SK-N-SH (cell line): ENCODE data around the gene MT1X. TPM values are rescaled to one million over a fixed set of nuclear protein-coding genes. Genes with fewer than 3 reads are reported as not detected.

Source experiments
- CTCF ChIA-PET: fragments of 300-600, 350-600 bp; formaldehyde crosslinking; extraction: SDS; loops from one replicate; lab custom pipeline; 2021; lab: Yijun Ruan, JAX
- POLR2A ChIA-PET: fragments of 350-600 bp; sonication (Branson Sonifier 250); formaldehyde crosslinking; extraction: SDS; loops from one replicate; lab custom pipeline; 2020; ENCODE audit warnings: antibody characterized with exemption, inconsistent platforms; lab: Yijun Ruan, JAX
- DNase-seq: peaks from one replicate; pipeline ENCODE4 v3.0.0; 2012
- H2AFZ ChIP-seq: fragments of 200-600 bp; sonication (generic); 2 replicates; pipeline ENCODE4 v1.8.1; 2016; ENCODE audit warnings: antibody characterized with exemption, mild to moderate bottlenecking, low read depth
- H3F3A ChIP-seq: fragments of 200-600 bp; sonication (generic); replicated peaks from 2 replicates; pipeline ENCODE3; 2016; ENCODE audit warnings: antibody characterized with exemption, mild to moderate bottlenecking; ENCODE audit not compliant: insufficient read depth
- H3K27ac ChIP-seq, 2 experiments: fragments of 200-500 bp in 1 of 2; fragments of 200-600 bp in 1 of 2; sonication (Bioruptor generic) in 1 of 2; sonication (generic), shearing (Covaris generic) in 1 of 2; 2 replicates each; pipeline versions ENCODE4 v1.5.1 to v1.6.1; 2014 to 2016; ENCODE audit warnings: low read depth in 2 of 2, inconsistent platforms in 1 of 2, low read length in 1 of 2, mild to moderate bottlenecking in 1 of 2, mixed read lengths in 1 of 2
- H3K27me3 ChIP-seq: fragments of 200-600 bp; sonication (generic), shearing (Covaris generic); 2 replicates; pipeline ENCODE4 v1.6.1; 2016; ENCODE audit warnings: mixed run types; ENCODE audit not compliant: insufficient read depth
- H3K36me3 ChIP-seq, 2 experiments: fragments of 200-500 bp in 1 of 2; fragments of 200-600 bp in 1 of 2; sonication (Bioruptor generic) in 1 of 2; sonication (generic) in 1 of 2; replicated peaks in 1 of 2; 2 replicates each; pipeline versions ENCODE3 to v1.5.1; 2014 to 2016; ENCODE audit warnings: low read length in 1 of 2, mild to moderate bottlenecking in 1 of 2; ENCODE audit not compliant: insufficient read depth in 2 of 2, control insufficient read depth in 1 of 2
- H3K4me1 ChIP-seq, 2 experiments: fragments of 200-500 bp in 1 of 2; fragments of 200-600 bp in 1 of 2; sonication (Bioruptor generic) in 1 of 2; sonication (generic), shearing (Covaris generic) in 1 of 2; 2 replicates each; pipeline versions ENCODE4 v1.5.1 to v1.6.1; 2014 to 2016; ENCODE audit warnings: low read depth in 1 of 2, low read length in 1 of 2, mixed run types in 1 of 2; ENCODE audit not compliant: insufficient read depth in 2 of 2, control insufficient read depth in 1 of 2
- H3K4me2 ChIP-seq: fragments of 200-600 bp; sonication (generic), shearing (Covaris generic); 2 replicates; pipeline ENCODE4 v1.6.1; 2017; ENCODE audit warnings: mixed run types
- H3K4me3 ChIP-seq, 2 experiments: fragments of 200-500 bp in 1 of 2; fragments of 200-600 bp in 1 of 2; sonication (Bioruptor generic) in 1 of 2; sonication (generic), shearing (Covaris generic) in 1 of 2; 2 replicates each; pipeline versions ENCODE4 v1.5.1 to v1.8.1; 2014 to 2016; ENCODE audit warnings: low read depth in 2 of 2, inconsistent platforms in 1 of 2, low read length in 1 of 2, mild to moderate bottlenecking in 1 of 2, mixed read lengths in 1 of 2, moderate library complexity in 1 of 2
- H3K79me2 ChIP-seq: fragments of 200-600 bp; sonication (generic); 2 replicates; pipeline ENCODE4 v1.8.1; 2017; ENCODE audit warnings: mild to moderate bottlenecking; ENCODE audit not compliant: insufficient read depth
- H3K9ac ChIP-seq: fragments of 200-600 bp; sonication (generic); 2 replicates; pipeline ENCODE4 v1.6.1; 2017; ENCODE audit warnings: mixed run types
- H3K9me2 ChIP-seq: fragments of 200-600 bp; sonication (generic); 2 replicates; pipeline ENCODE4 v1.6.1; 2017; ENCODE audit warnings: mixed run types
- H3K9me3 ChIP-seq: fragments of 200-600 bp; sonication (generic); 2 replicates; pipeline ENCODE4 v1.6.1; 2017; ENCODE audit warnings: mixed run types, mild to moderate bottlenecking, moderate library complexity
- H4K20me1 ChIP-seq: fragments of 200-600 bp; sonication (generic); 2 replicates; pipeline ENCODE4 v1.6.1; 2017; ENCODE audit warnings: mild to moderate bottlenecking, mixed run types; ENCODE audit not compliant: insufficient read depth
- CTCF ChIP-seq: fragments of 200-600 bp; sonication (generic); IDR thresholded peaks from 2 replicates; pipeline ENCODE4 v1.6.1; 2017; ENCODE audit warnings: antibody characterized with exemption, mild to moderate bottlenecking, moderate library complexity
- ELF1 ChIP-seq: IDR thresholded peaks from 2 replicates; pipeline ENCODE4 v1.4.0; 2012
- EP300 ChIP-seq, 2 experiments: IDR thresholded peaks; 2 replicates each; pipeline versions ENCODE4 v1.4.0 to v1.6.1; 2012; ENCODE audit warnings: borderline replicate concordance in 1 of 2, low read depth in 1 of 2, low read length in 1 of 2
- EZH2phosphoT487 ChIP-seq: fragments of 200-600 bp; sonication (generic); IDR thresholded peaks from 2 replicates; pipeline ENCODE4 v1.6.1; 2017; ENCODE audit warnings: low read depth, mixed run types, mild to moderate bottlenecking, antibody characterized with exemption, moderate library complexity, borderline replicate concordance
- FOSL2 ChIP-seq: IDR thresholded peaks from 2 replicates; pipeline ENCODE4 v1.4.0; 2012; ENCODE audit warnings: low read depth, mild to moderate bottlenecking, moderate library complexity, borderline replicate concordance
- FOXJ3 ChIP-seq: sonication (generic); formaldehyde crosslinking; IDR thresholded peaks from 2 replicates; pipeline ENCODE4 v1.5.1; 2020; ENCODE audit warnings: mild to moderate bottlenecking, missing genetic modification reagents
- FOXM1 ChIP-seq: IDR thresholded peaks from 2 replicates; pipeline ENCODE4 v1.4.0; 2012; ENCODE audit warnings: low read depth, mild to moderate bottlenecking
- GABPA ChIP-seq: IDR thresholded peaks from 2 replicates; pipeline ENCODE4 v1.4.0; 2012; ENCODE audit warnings: low read depth, mild to moderate bottlenecking
- IRF3 ChIP-seq: fragments of 150-350 bp; IDR thresholded peaks from 2 replicates; pipeline ENCODE4 v1.6.1; 2016; ENCODE audit warnings: mild to moderate bottlenecking, low read depth, low read length
- JUND ChIP-seq: IDR thresholded peaks from 2 replicates; pipeline ENCODE4 v1.4.0; 2012
- NFIC ChIP-seq: IDR thresholded peaks from 2 replicates; pipeline ENCODE4 v1.4.0; 2012; ENCODE audit warnings: borderline replicate concordance
- REST ChIP-seq: IDR thresholded peaks from 2 replicates; pipeline ENCODE4 v1.6.1; 2012; ENCODE audit warnings: mild to moderate bottlenecking, low read depth, low read length, moderate library complexity
- RXRA ChIP-seq: IDR thresholded peaks from 2 replicates; pipeline ENCODE4 v1.4.0; 2012; ENCODE audit warnings: low read depth, mild to moderate bottlenecking, borderline replicate concordance
- SIN3A ChIP-seq: IDR thresholded peaks from 2 replicates; pipeline ENCODE4 v1.6.1; 2012; ENCODE audit warnings: low read depth, mild to moderate bottlenecking, low read length, moderate library complexity, borderline replicate concordance
- SMC3 ChIP-seq: IDR thresholded peaks from 2 replicates; pipeline ENCODE4 v1.6.1; 2012; ENCODE audit warnings: low read depth, low read length, improper control_type of control experiment
- TAF1 ChIP-seq: IDR thresholded peaks from 2 replicates; pipeline ENCODE4 v1.6.1; 2012; ENCODE audit warnings: low read depth, mild to moderate bottlenecking, low read length, moderate library complexity, borderline replicate concordance
- TEAD4 ChIP-seq: IDR thresholded peaks from 2 replicates; pipeline ENCODE4 v1.4.0; 2012; ENCODE audit warnings: mild to moderate bottlenecking, borderline replicate concordance; ENCODE audit not compliant: insufficient read depth
- YY1 ChIP-seq: IDR thresholded peaks from 2 replicates; pipeline ENCODE4 v1.4.0; 2012; ENCODE audit warnings: low read depth, mild to moderate bottlenecking
- WGBS: methylation state at CpG from one replicate; pipeline ENCODE4 v1.1.6; 2017; ENCODE audit warnings: low lambda C conversion rate; 5-methylcytosine and 5-hydroxymethylcytosine counted together
- polyA plus RNA-seq, 3 experiments: library from polyadenylated mRNA; depleted of rRNA; stranded (reverse); fragments of >200 nt; gene quantifications; 2 replicates each; pipeline ENCODE4 v1.2.3, GENCODE V29; 2012

Gene MT1X
- polyA plus RNA-seq, 1 of the 3 experiments (the other 2 are of a cell fraction): 213 TPM

GRCh38 chr16:56697456-56698155 is 15.3 kb downstream of the MT1X start:
- H3K9me2 ChIP-seq: no peaks in the 10 kb centered on the region
- H4K20me1 ChIP-seq: no peaks in the 10 kb centered on the region
- 46% methylated on average over 3 of the region's 5 CpGs for WGBS
- H3F3A ChIP-seq: no peaks in the 10 kb centered on the region
- CTCF ChIA-PET: interaction anchor here (0.9 to 1.8 kb wide), 4 partner anchors 13 to 121 kb away, joined by 3 to 6 read pairs (median 4); no protein-coding TSS in a partner anchor
- H3K9ac ChIP-seq: no peak overlapping the region
- no peaks in the 10 kb centered on the region for H3K36me3 ChIP-seq
- no peaks in the 10 kb centered on the region; a peak in 1 of 4 replicates for H3K4me1 ChIP-seq
- POLR2A ChIA-PET: no interaction called here
- no peak overlapping the region for H3K4me3 ChIP-seq
- H3K4me2 ChIP-seq: no peak overlapping the region
- no peaks in the 10 kb centered on the region for H3K9me3 ChIP-seq
- no peaks in the 10 kb centered on the region for H3K79me2 ChIP-seq
- no peak overlapping the region for H2AFZ ChIP-seq
- TF ChIP-seq RXRA (no peak), CTCF (no peak), TEAD4 (no peak), TAF1 (no peak), IRF3 (no peak), SIN3A (no peak), GABPA (no peak), FOXM1 (no peak), FOXJ3 (no peak), JUND (no peak), SMC3 (no peak), EZH2phosphoT487 (no peak), FOSL2 (no peak), EP300 (IDR thresholded peaks at IDR 0.05; ENCODE audit: borderline replicate concordance in 1 of 2, low read depth in 1 of 2, low read length in 1 of 2) (no peak), NFIC (no peak), ELF1 (no peak), YY1 (no peak), REST (no peak)
- no peak overlapping the region for H3K27ac ChIP-seq
- no peak for DNase-seq
- no peaks in the 10 kb centered on the region for H3K27me3 ChIP-seq
